GM12865 (cell line): Measurements from ENCODE around the gene SRRM5.

ENCODE experiments used
- DNase-seq: peaks from one replicate; pipeline ENCODE4 v3.0.0; 2010; ENCODE audit warnings: low read depth
- H3K4me3 ChIP-seq: 2 replicates; pipeline ENCODE4 v1.5.1; 2011; ENCODE audit warnings: mild to moderate bottlenecking, low read depth, low read length, control low read depth
- CTCF ChIP-seq: IDR thresholded peaks from 2 replicates; pipeline ENCODE4 v1.5.1; 2011; ENCODE audit warnings: low read length, control low read depth, low read depth, inconsistent platforms; ENCODE audit not compliant: insufficient read depth; ENCODE audit errors: missing control alignments

Gene SRRM5

DNA sequence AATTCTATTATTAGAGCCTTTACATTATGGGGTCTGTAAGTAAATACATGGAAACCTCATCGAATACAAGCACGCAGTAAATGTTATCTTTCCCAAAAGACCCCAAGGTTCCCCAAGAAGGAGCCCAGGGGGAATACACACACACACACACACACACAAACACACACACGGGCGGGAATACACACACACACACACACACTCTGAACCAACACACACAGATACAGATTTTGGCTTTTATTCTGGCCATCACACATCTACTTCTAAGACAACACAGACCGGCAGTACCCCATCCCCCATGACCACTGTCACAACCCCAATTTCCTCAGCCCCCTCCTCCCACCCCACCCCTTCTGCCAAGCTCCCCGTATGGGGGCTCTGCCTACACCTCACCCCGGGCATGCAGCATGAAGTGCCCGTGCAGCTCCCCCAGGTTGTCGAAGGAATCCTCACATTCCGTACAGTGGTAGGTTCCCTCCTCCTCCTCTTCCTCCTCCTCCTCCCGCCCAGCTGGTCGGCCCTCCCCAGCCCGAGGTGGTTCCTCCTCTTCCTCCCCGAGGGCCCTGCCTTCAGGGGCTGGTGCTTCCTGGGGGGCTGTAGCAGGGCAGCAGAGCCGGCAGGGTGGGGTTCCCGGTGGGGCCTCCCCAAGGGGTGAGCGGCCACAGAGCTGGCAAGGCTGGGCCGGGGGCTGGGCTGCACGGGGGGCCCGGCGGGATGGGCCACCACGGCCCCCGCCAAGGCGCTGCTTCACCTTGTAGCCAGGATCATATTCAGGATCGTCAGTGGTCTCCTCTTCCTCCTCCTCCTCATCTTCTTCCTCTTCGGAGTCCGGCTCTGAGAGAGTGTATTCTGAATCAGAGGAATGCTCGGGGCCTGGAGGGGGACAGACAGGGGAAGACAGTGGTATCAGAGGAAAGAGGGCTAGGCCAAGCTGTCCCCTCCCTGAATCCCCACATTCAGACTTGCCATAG lies 4.4 kb upstream of the SRRM5 start:
- TF ChIP-seq CTCF: no peak
- no peak for DNase-seq
- no peak overlapping the region for H3K4me3 ChIP-seq

DNA sequence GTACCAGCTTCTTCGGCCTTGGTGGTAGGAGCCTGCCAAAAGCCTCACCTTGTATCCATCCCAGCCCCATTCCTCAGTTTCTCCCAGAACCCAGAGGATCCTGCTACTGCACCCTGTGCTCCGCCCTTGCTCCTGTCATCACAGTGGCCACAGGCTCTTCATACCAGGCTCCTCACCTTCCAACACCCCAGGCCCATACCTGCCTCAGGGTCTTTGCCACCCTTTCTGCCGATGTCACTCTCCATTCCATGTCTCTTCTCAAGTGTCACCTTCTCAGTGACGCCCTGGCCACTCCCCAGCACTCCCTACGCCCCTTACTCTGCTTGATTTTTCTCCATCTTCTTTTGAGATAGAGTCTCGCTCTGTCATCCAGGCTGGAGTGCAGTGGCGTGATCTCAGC lies 2.0 kb upstream of the SRRM5 start:
- no peak for TF ChIP-seq CTCF
- DNase-seq: no peak
- no peak overlapping the region for H3K4me3 ChIP-seq

- no peak for TF ChIP-seq CTCF
- no peak overlapping the region for H3K4me3 ChIP-seq
- DNase-seq: no peak
Measured at GRCh38 chr19:43610493-43610892, 1.4 kb upstream of the SRRM5 start.

DNA sequence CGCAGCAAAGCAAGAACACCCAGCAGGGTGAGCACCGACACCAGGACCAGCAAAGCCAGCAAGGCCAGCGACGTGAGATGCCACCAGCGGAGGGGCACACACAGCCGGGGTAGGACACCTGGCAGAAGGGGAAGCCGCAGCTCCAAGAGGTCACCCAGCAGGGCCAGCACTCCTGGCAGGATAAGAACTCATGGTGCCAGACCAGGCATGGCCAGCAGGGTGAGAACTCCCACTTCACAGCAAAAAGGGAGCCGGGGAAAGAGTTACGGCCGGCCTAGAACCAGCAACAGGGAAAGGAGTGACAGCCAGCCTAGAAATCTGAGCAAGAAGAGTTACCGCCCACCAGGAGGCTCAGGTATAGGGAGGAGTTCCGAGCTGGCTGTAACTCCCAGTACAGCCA lies 486 bp downstream of the SRRM5 start:
- no peak overlapping the region for H3K4me3 ChIP-seq
- TF ChIP-seq CTCF: no peak
- DNase-seq: no peak

GRCh38 chr19:43616306-43616705 lies 4.4 kb downstream of the SRRM5 start:
- H3K4me3 ChIP-seq: no peak overlapping the region
- no peak for TF ChIP-seq CTCF
- no peak for DNase-seq

- no peak for DNase-seq
- TF ChIP-seq CTCF: no peak
- no peak overlapping the region for H3K4me3 ChIP-seq
Measured at GRCh38 chr19:43616954-43617353, 5.1 kb downstream of the SRRM5 start.

DNA sequence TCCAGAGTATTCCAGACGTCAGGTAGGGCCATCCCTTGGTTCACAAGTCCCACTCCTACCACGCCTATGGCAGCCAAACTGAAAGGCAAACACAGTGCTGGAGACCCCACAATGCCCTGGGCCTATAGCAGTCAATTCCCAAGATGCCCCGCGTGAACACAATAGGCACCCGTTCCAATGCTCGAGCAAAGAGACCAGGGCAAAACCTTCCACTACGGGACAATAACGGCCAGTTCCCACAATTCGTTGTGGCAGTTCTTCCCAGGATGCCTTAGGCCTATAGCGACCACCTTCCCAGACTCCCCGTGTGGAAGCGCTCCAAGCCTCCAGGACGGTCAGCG lies 7.0 kb downstream of the SRRM5 start:
- peak; percentile 83 for DNase-seq
- TF ChIP-seq CTCF: no peak
- peak overlapping the region; percentile 69 for H3K4me3 ChIP-seq
